Sigmoid colon (tissue), 7 donors: ENCODE measurements around the gene CDH23. TPM values are rescaled to one million over a fixed set of nuclear protein-coding genes. Genes with fewer than 3 reads are reported as not detected.

Experiments used
- DNase-seq: peaks from one replicate; pipeline ENCODE4 v3.0.0-alpha.2; 2019
- H3K27ac ChIP-seq, 4 donors: fragments of 200-600 bp; sonication (generic); one replicate each; pipeline ENCODE4 v1.5.1; 2016 to 2019; ENCODE audit warnings: mild to moderate bottlenecking in 1 of 4
- H3K27me3 ChIP-seq, 3 donors: fragments of 200-600 bp; sonication (generic); one replicate each; pipeline ENCODE4 v1.5.1; 2019; ENCODE audit warnings: mild to moderate bottlenecking in 1 of 3
- H3K36me3 ChIP-seq, 4 donors: fragments of 200-600 bp; sonication (generic); one replicate each; pipeline ENCODE4 v1.5.1; 2016 to 2019
- H3K4me1 ChIP-seq, 4 donors: fragments of 200-600 bp; sonication (generic); one replicate each; pipeline ENCODE4 v1.5.1; 2017 to 2019
- H3K4me3 ChIP-seq, 4 donors: fragments of 200-600 bp; sonication (generic); one replicate each; pipeline ENCODE4 v1.5.1; 2017 to 2019; ENCODE audit warnings: mild to moderate bottlenecking in 2 of 4, moderate library complexity in 1 of 4
- H3K9me3 ChIP-seq, 4 donors: fragments of 200-600 bp in 3 of 4; sonication (generic) in 3 of 4; one replicate each; pipeline versions ENCODE4 v1.5.1 to v1.6.1; 2013 to 2019
- EP300 ChIP-seq, 4 donors: sonication (generic); formaldehyde crosslinking; IDR thresholded peaks; one replicate each; pipeline ENCODE4 v1.6.1; 2017; ENCODE audit warnings: antibody characterized with exemption in 4 of 4
- POLR2A ChIP-seq, 2 donors: fragments of 450-650 bp; IDR thresholded peaks; one replicate each; pipeline ENCODE4 v1.6.1; 2016; ENCODE audit warnings: antibody characterized with exemption in 2 of 2, mild to moderate bottlenecking in 2 of 2, moderate library complexity in 2 of 2
- POLR2AphosphoS5 ChIP-seq, 4 donors: sonication (generic); formaldehyde crosslinking; IDR thresholded peaks; one replicate each; pipeline ENCODE4 v1.6.1; 2017; ENCODE audit warnings: antibody characterized with exemption in 4 of 4
- WGBS, 2 donors: extraction: QIAGEN DNeasy Blood & Tissue Kit; methylation state at CpG; one replicate each; pipeline ENCODE4 v1.1.7; 2013; 5-methylcytosine and 5-hydroxymethylcytosine counted together
- intact Hi-C: fragments of 100-400 bp; cut with DNase I; formaldehyde crosslinking; loops from one replicate; pipeline ENCODE4 v1.15.1; 2023
- polyA plus RNA-seq, 3 donors: library from polyadenylated mRNA; stranded (reverse); fragments of 200-250 nt; gene quantifications; one replicate each; pipeline ENCODE4 v1.2.3, GENCODE V29; 2013
- total RNA-seq, 4 donors: library from RNA; depleted of rRNA; stranded (reverse); fragments of >200 nt; gene quantifications; one replicate each; pipeline ENCODE4 v1.1.0, GENCODE V29; 2016
- TF ChIP-seq, protein P1 (sequence below), 4 experiments: fragments of 450-650 bp in 3 of 4; fragments of 200-600 bp in 1 of 4; IDR thresholded peaks; one replicate each; pipeline ENCODE4 v1.5.1; 2016 to 2019; ENCODE audit warnings: antibody characterized with exemption in 4 of 4, mild to moderate bottlenecking in 3 of 4, moderate library complexity in 2 of 4
- donor health status: healthy with polysubstance abuse.
- donor health status: Bipolar disorder and iron deficiency.
- donor health status: healthy.

The CDH23 gene
- total and polyA plus RNA-seq, 7 donors = 1.5 to 7.2 (median 3.0) TPM

DNA sequence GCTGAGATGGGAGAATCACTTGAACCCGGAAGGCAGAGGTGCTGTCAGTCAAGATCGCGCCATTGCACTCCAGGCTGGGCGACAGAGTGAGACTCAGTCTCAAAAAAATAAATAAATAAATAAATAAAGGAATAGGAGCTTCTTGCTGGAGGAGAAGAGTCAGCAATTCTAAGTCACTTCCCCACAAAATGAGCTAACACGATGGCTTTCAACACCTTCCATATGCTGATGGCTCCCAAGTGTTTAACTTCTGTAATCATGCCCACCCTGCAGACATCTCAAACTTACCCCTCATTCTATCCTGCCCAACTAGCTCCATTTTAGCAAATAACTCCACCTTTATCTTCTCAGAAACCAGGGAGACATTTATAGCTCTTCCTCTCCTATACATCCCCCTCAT, 433.2 kb downstream of the CDH23 start:
- intact Hi-C loops = loop anchor here (10.0 kb wide), 1 partner anchor 55 kb away; no protein-coding TSS in a partner anchor
- no peak for DNase-seq

DNA sequence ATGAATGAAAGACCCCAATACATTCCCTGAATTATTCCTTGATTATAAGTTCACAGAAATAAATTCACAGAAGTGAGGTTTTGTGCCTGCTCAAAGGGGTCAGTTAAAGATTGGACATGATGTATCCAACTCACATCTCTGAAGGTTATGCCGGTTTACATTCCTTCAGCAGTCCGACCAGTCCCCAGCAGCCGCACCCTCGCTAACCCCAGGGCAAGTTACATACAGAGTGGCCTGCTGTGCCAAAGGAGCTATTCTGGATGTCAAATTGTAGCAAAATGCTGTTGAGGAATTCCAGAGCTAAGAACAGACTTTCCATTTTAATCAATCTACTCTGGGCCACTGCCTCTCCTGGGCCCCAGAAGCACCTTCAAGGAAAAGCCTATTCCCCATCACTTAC, 434.0 kb downstream of the CDH23 start:
- H3K27me3 ChIP-seq = no peaks in the 10 kb centered on the region
- H3K9me3 ChIP-seq = no peaks in the 10 kb centered on the region
- WGBS, 2 donors = 83 to 99% methylated on average over 4 of the region's 4 CpGs
- DNase-seq = no peak
- no peak overlapping the region for H3K27ac ChIP-seq
- intact Hi-C loops = loop anchor here (10.0 kb wide), 1 partner anchor 54 kb away; no protein-coding TSS in a partner anchor
- TF ChIP-seq POLR2AphosphoS5 (IDR thresholded peaks at IDR 0.05) = no peak
- TF ChIP-seq EP300 (IDR thresholded peaks at IDR 0.05) = no peak
- TF ChIP-seq POLR2A (IDR thresholded peaks at IDR 0.05) = no peak
- TF ChIP-seq, protein P1, sequence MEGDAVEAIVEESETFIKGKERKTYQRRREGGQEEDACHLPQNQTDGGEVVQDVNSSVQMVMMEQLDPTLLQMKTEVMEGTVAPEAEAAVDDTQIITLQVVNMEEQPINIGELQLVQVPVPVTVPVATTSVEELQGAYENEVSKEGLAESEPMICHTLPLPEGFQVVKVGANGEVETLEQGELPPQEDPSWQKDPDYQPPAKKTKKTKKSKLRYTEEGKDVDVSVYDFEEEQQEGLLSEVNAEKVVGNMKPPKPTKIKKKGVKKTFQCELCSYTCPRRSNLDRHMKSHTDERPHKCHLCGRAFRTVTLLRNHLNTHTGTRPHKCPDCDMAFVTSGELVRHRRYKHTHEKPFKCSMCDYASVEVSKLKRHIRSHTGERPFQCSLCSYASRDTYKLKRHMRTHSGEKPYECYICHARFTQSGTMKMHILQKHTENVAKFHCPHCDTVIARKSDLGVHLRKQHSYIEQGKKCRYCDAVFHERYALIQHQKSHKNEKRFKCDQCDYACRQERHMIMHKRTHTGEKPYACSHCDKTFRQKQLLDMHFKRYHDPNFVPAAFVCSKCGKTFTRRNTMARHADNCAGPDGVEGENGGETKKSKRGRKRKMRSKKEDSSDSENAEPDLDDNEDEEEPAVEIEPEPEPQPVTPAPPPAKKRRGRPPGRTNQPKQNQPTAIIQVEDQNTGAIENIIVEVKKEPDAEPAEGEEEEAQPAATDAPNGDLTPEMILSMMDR (IDR thresholded peaks at IDR 0.05) = no peak
- H3K4me1 ChIP-seq = peaks cover 0 to 30% (median 13%) of the 10 kb centered on the region in 4 donors
- H3K4me3 ChIP-seq = no peak overlapping the region
- peaks cover 43 to 76% (median 64%) of the 10 kb centered on the region in 4 donors for H3K36me3 ChIP-seq

More for the DNA sequence above, 433.2 kb downstream of the CDH23 start:
- Histone ChIP-seq H3K27ac (no peak overlapping the region), H3K36me3 (peaks cover 52 to 84% (median 72%) of the 10 kb centered on the region in 4 donors), H3K4me3 (no peak overlapping the region), H3K27me3 (no peaks in the 10 kb centered on the region), H3K9me3 (no peaks in the 10 kb centered on the region), H3K4me1 (peaks cover 0 to 24% (median 7%) of the 10 kb centered on the region in 4 donors)
- 94 to 97% methylated on average over 5 of the region's 5 CpGs for WGBS, 2 donors
- TF ChIP-seq EP300 (IDR thresholded peaks at IDR 0.05) (no peak), POLR2A (IDR thresholded peaks at IDR 0.05) (no peak), POLR2AphosphoS5 (IDR thresholded peaks at IDR 0.05) (no peak)
- TF ChIP-seq, protein P1 (IDR thresholded peaks at IDR 0.05) = no peak

DNA sequence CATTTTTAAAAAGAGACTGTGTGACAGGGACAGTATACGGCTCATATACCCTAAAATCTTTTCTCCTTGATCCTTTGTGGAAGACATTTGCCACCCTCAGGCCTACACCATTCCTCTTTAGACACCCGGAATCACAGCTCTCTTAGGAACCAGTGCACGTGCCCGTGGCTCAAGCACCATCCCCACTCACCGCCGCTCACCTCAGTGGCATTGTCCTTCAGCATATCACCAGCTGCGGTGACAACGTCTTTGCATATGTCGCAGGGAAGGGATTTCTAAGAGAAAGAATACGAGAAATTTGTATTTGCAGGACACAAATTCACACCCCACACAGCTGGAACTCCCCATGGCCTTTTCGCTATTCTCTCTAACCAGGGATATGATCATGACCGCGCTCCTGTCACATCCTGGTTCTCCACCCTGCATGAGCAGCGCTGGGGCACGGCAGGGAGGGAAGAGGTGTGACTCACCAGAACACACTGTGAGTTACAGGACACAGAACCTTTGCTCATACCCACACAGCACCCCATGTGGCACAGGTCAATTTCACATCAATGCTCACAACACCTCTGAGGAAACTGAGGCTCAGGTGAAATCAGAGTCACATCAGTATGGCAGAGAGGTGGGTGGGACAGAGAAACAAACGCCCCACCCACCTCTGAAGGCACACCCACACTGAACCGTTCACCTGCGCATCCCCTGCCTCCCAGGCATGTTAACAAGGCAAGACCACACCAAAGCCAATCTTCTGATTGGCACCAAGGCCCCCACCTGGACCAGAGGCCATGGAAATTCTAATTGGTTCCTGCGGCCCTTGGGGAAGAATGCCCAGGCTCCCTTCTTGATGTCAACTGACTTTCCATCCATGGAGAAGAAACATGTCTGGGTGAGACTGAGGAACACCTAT, 435.2 kb downstream of the CDH23 start:
- no peaks in the 10 kb centered on the region for H3K27me3 ChIP-seq
- H3K4me1 ChIP-seq = peaks cover 0 to 41% (median 25%) of the 10 kb centered on the region in 4 donors
- no peak overlapping the region for H3K4me3 ChIP-seq
- DNase-seq = no peak
- WGBS, 2 donors = 89 to 92% methylated on average over 19 of the region's 19 CpGs
- TF ChIP-seq, protein P1 (IDR thresholded peaks at IDR 0.05) = no peak
- TF ChIP-seq POLR2AphosphoS5 (IDR thresholded peaks at IDR 0.05) = no peak
- no peak for TF ChIP-seq POLR2A (IDR thresholded peaks at IDR 0.05)
- no peak for TF ChIP-seq EP300 (IDR thresholded peaks at IDR 0.05)
- peaks cover 34 to 64% (median 53%) of the 10 kb centered on the region in 4 donors for H3K36me3 ChIP-seq
- intact Hi-C loops = loop anchor here (10.0 kb wide), 1 partner anchor 53 kb away; no protein-coding TSS in a partner anchor
- H3K27ac ChIP-seq = no peak overlapping the region
- no peaks in the 10 kb centered on the region for H3K9me3 ChIP-seq

DNA sequence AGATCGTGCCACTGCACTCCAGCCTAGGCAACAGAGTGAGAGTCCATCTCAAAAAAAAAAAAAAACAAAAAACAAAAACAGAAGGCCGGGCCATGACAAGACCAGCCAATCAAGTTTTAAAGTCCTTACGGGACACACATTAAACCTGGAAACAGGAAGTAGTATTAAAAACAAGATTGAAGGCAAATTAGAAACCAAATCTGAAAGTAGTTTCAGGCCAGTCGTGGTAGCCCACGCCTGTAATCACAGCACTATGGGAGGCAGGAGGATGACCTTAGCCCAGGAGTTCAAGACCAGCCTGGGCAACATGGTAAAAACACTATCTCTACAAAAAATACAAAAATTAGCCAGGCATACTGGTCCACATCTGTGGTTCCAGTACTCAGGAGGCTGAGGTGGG, 436.2 kb downstream of the CDH23 start:
- Histone ChIP-seq H3K9me3 (no peaks in the 10 kb centered on the region), H3K36me3 (peaks cover 28 to 54% (median 43%) of the 10 kb centered on the region in 4 donors), H3K4me1 (peaks cover 0 to 52% (median 36%) of the 10 kb centered on the region in 4 donors), H3K27me3 (no peaks in the 10 kb centered on the region), H3K27ac (no peak overlapping the region), H3K4me3 (no peak overlapping the region)
- TF ChIP-seq, protein P1 (IDR thresholded peaks at IDR 0.05) = no peak
- TF ChIP-seq POLR2AphosphoS5 (IDR thresholded peaks at IDR 0.05) = no peak
- TF ChIP-seq POLR2A (IDR thresholded peaks at IDR 0.05) = no peak
- TF ChIP-seq EP300 (IDR thresholded peaks at IDR 0.05) = no peak
- intact Hi-C loops = loop anchor here (10.0 kb wide), 1 partner anchor 52 kb away; no protein-coding TSS in a partner anchor
- no peak for DNase-seq
- 63 to 75% methylated on average over 5 of the region's 5 CpGs for WGBS, 2 donors
